ENCODE measurements around the gene KCNG2. TPM values are rescaled to one million over a fixed set of nuclear protein-coding genes. Genes with fewer than 3 reads are reported as not detected.

Gene KCNG2
- total RNA-seq, 2 experiments from 2014 or later = not detected

- CTCF ChIA-PET = no interaction called here
Observed at GRCh38 chr18:79849328-79850207, 51.8 kb downstream of the KCNG2 start.

GRCh38 chr18:79850731-79851130 is 53.0 kb downstream of the KCNG2 start:
- POLR2A ChIA-PET = interaction anchor here (0.6 kb wide), 1 partner anchor 517 kb away, joined by 3 read pairs; no protein-coding TSS in a partner anchor
- Mint-ChIP-seq H3K36me3 (ENCODE audit: low read depth) (no peaks in the 10 kb centered on the region), H3K4me1 (ENCODE audit: low read depth) (no peaks in the 10 kb centered on the region), H3K27me3 (peaks cover 4% of the 10 kb centered on the region), H3K4me3 (no peak overlapping the region), H3K27ac (no peak overlapping the region), H3K9me3 (no peaks in the 10 kb centered on the region)
- CTCF ChIA-PET = no interaction called here
- TF ChIP-seq CTCF (IDR thresholded peaks at IDR 0.05) = no peak
- no peak for ATAC-seq
- DNase-seq = no peak
- intact Hi-C loops (cut with micrococcal nuclease) = no loop called here

More at GRCh38 chr18:79849328-79850207, 51.8 kb downstream of the KCNG2 start:
- Mint-ChIP-seq H3K27ac (no peak overlapping the region), H3K36me3 (ENCODE audit: low read depth) (no peaks in the 10 kb centered on the region), H3K4me1 (ENCODE audit: low read depth) (no peaks in the 10 kb centered on the region), H3K27me3 (no peaks in the 10 kb centered on the region), H3K9me3 (no peaks in the 10 kb centered on the region), H3K4me3 (no peak overlapping the region)
- ATAC-seq (no peak), DNase-seq (no peak)
- no peak for TF ChIP-seq CTCF (IDR thresholded peaks at IDR 0.05)
- POLR2A ChIA-PET = no interaction called here
- intact Hi-C loops (cut with micrococcal nuclease) = no loop called here

GRCh38 chr18:79851489-79851888 is 53.8 kb downstream of the KCNG2 start:
- no peak for DNase-seq
- Mint-ChIP-seq H3K36me3 (ENCODE audit: low read depth) (no peaks in the 10 kb centered on the region), H3K27me3 (peaks cover 5% of the 10 kb centered on the region), H3K4me3 (no peak overlapping the region), H3K9me3 (no peaks in the 10 kb centered on the region), H3K27ac (no peak overlapping the region), H3K4me1 (ENCODE audit: low read depth) (no peaks in the 10 kb centered on the region)
- intact Hi-C loops (cut with micrococcal nuclease) = no loop called here
- ChIA-PET POLR2A (no interaction called here), CTCF (no interaction called here)
- TF ChIP-seq CTCF (IDR thresholded peaks at IDR 0.05) = no peak
- ATAC-seq = no peak

- ChIA-PET POLR2A (no interaction called here), CTCF (no interaction called here)
- DNase-seq (no peak), ATAC-seq (no peak)
- Mint-ChIP-seq H3K27ac (no peak overlapping the region), H3K4me3 (no peak overlapping the region), H3K4me1 (ENCODE audit: low read depth) (peaks cover under 1% of the 10 kb centered on the region), H3K27me3 (peaks cover 5% of the 10 kb centered on the region), H3K9me3 (no peaks in the 10 kb centered on the region), H3K36me3 (ENCODE audit: low read depth) (no peaks in the 10 kb centered on the region)
- intact Hi-C loops (cut with micrococcal nuclease) = no loop called here
- TF ChIP-seq CTCF (IDR thresholded peaks at IDR 0.05) = no peak
Observed at GRCh38 chr18:79851950-79852349, 54.2 kb downstream of the KCNG2 start.

GRCh38 chr18:79852561-79853302 is 55.0 kb downstream of the KCNG2 start:
- no peak overlapping the region for H3K27ac Mint-ChIP-seq
- ChIA-PET CTCF (no interaction called here), POLR2A (no interaction called here)
- intact Hi-C loops (cut with micrococcal nuclease) = no loop called here
- peaks cover 5% of the 10 kb centered on the region for H3K4me1 Mint-ChIP-seq (ENCODE audit: low read depth)
- no peaks in the 10 kb centered on the region for H3K36me3 Mint-ChIP-seq (ENCODE audit: low read depth)
- H3K4me3 Mint-ChIP-seq = no peak overlapping the region
- H3K27me3 Mint-ChIP-seq = peaks cover 5% of the 10 kb centered on the region
- DNase-seq (no peak), ATAC-seq (no peak)
- H3K9me3 Mint-ChIP-seq = no peaks in the 10 kb centered on the region
- TF ChIP-seq CTCF (IDR thresholded peaks at IDR 0.05) = no peak
